DOHH2 (cell line): ENCODE results near the gene PPP2R2C.

Source experiments
- H3F3A ChIP-seq: fragments of 200-600 bp; sonication (generic), shearing (Covaris generic); 2 replicates; pipeline ENCODE4 v1.6.0; 2016; ENCODE audit warnings: antibody characterized with exemption, mild to moderate bottlenecking; ENCODE audit not compliant: control insufficient read depth, insufficient read depth
- H3K27ac ChIP-seq: fragments of 200-600 bp; sonication (generic); 2 replicates; pipeline ENCODE4 v1.5.1; 2014; ENCODE audit warnings: low read depth, mild to moderate bottlenecking, low read length, moderate library complexity
- H3K27me3 ChIP-seq: fragments of 200-600 bp; sonication (generic); 2 replicates; pipeline ENCODE4 v1.6.1; 2014; ENCODE audit warnings: mild to moderate bottlenecking, low read length, mixed read lengths; ENCODE audit not compliant: control insufficient read depth
- H3K36me3 ChIP-seq: fragments of 200-600 bp; sonication (generic); 2 replicates; pipeline ENCODE4 v1.6.1; 2014; ENCODE audit warnings: mild to moderate bottlenecking, low read length, moderate library complexity, mixed read lengths; ENCODE audit not compliant: control insufficient read depth
- H3K4me1 ChIP-seq: fragments of 200-600 bp; sonication (generic); 2 replicates; pipeline ENCODE4 v1.6.1; 2014; ENCODE audit warnings: mild to moderate bottlenecking, low read length, mixed read lengths; ENCODE audit not compliant: control insufficient read depth
- H3K4me2 ChIP-seq: fragments of 200-600 bp; sonication (generic); 2 replicates; pipeline ENCODE4 v1.6.0; 2014; ENCODE audit warnings: mild to moderate bottlenecking, low read length, moderate library complexity
- H3K4me3 ChIP-seq: fragments of 200-600 bp; sonication (generic); 2 replicates; pipeline ENCODE4 v1.5.1; 2014; ENCODE audit warnings: mild to moderate bottlenecking, low read length, mixed read lengths
- H3K79me2 ChIP-seq: fragments of 200-600 bp; sonication (generic); 2 replicates; pipeline ENCODE4 v1.6.1; 2014; ENCODE audit warnings: mild to moderate bottlenecking, low read length, mixed read lengths; ENCODE audit not compliant: control insufficient read depth
- H3K9me2 ChIP-seq: fragments of 200-600 bp; sonication (generic); replicated peaks from 2 replicates; pipeline ENCODE4 v1.6.1; 2014; ENCODE audit warnings: mild to moderate bottlenecking, low read length, mixed read lengths; ENCODE audit not compliant: control insufficient read depth
- H3K9me3 ChIP-seq: fragments of 200-600 bp; sonication (generic); 2 replicates; pipeline ENCODE4 v1.6.1; 2014; ENCODE audit warnings: antibody characterized with exemption, low read length, mixed read lengths; ENCODE audit not compliant: control insufficient read depth, insufficient read depth
- H4K20me1 ChIP-seq: fragments of 200-600 bp; sonication (generic); 2 replicates; pipeline ENCODE4 v1.6.0; 2014; ENCODE audit warnings: low read depth, mild to moderate bottlenecking, antibody characterized with exemption, low read length, moderate library complexity; ENCODE audit not compliant: control insufficient read depth, insufficient read depth
- EZH2phosphoT487 ChIP-seq: fragments of 200-600 bp; sonication (generic); IDR thresholded peaks from 2 replicates; pipeline ENCODE4 v1.6.1; 2017; ENCODE audit warnings: borderline replicate concordance, mild to moderate bottlenecking, antibody characterized with exemption, low read length, moderate library complexity, mixed read lengths
- TF ChIP-seq, protein P1 (sequence below): fragments of 200-600 bp; sonication (generic); IDR thresholded peaks from one replicate; pipeline ENCODE4 v1.5.1; 2014; ENCODE audit warnings: antibody characterized with exemption, mild to moderate bottlenecking, low read depth, low read length; ENCODE audit not compliant: poor library complexity, severe bottlenecking

Gene PPP2R2C

DNA sequence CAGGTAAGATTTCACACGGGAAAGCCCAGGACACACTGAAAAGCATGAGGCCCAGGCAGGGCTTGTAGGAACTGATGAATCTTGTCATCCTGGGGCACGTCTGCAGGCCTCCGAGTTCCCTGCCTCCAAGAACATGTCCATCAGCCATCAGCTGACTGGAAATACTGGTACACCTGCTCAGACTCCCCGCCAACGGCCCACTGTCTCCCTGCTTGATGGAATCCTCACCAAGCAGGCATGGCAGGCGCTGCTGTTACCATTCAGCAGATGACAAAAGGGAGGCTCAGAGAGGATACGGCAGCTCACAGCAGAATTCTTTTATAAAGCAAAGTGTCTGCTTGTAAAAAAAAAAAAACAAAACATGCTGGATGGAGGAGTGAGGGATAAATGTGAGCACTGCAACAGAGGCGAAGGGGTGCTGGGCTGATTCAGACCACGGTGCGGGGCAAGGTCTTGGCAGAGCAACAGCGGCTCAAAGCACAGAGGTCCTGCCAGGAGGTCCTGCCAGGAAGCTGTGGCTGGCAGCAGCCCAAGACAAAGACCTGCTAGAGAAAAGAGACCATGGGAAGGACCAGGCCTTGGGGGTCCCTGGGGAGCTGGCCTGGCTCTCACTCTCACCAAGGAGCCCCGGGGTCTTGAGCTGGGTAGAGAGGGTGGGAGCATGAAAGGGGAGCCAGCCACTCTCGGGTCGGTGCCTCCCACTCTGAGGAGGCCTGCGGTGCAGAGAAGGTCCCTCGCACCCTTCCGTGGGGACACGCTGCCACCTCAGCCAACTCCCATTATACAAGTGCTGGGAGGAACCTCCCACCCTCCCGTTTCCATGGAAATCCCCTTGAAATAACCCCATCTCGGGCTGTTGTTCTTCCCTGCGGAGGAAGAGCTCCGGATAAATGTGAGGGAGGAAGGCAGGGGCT, 25.6 kb downstream of the PPP2R2C start:
- H3K36me3 ChIP-seq = no peaks in the 10 kb centered on the region
- H3K79me2 ChIP-seq = no peaks in the 10 kb centered on the region
- H3K27me3 ChIP-seq = no peaks in the 10 kb centered on the region
- no peak overlapping the region for H3K27ac ChIP-seq
- no peaks in the 10 kb centered on the region for H3K9me3 ChIP-seq
- no peak overlapping the region for H3K4me3 ChIP-seq
- no peaks in the 10 kb centered on the region for H4K20me1 ChIP-seq
- H3F3A ChIP-seq = no peaks in the 10 kb centered on the region
- no peak overlapping the region for H3K4me2 ChIP-seq
- H3K4me1 ChIP-seq = no peaks in the 10 kb centered on the region
- TF ChIP-seq, protein P1, sequence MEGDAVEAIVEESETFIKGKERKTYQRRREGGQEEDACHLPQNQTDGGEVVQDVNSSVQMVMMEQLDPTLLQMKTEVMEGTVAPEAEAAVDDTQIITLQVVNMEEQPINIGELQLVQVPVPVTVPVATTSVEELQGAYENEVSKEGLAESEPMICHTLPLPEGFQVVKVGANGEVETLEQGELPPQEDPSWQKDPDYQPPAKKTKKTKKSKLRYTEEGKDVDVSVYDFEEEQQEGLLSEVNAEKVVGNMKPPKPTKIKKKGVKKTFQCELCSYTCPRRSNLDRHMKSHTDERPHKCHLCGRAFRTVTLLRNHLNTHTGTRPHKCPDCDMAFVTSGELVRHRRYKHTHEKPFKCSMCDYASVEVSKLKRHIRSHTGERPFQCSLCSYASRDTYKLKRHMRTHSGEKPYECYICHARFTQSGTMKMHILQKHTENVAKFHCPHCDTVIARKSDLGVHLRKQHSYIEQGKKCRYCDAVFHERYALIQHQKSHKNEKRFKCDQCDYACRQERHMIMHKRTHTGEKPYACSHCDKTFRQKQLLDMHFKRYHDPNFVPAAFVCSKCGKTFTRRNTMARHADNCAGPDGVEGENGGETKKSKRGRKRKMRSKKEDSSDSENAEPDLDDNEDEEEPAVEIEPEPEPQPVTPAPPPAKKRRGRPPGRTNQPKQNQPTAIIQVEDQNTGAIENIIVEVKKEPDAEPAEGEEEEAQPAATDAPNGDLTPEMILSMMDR = no peak
- no peak for TF ChIP-seq EZH2phosphoT487
- H3K9me2 ChIP-seq = no peaks in the 10 kb centered on the region

DNA sequence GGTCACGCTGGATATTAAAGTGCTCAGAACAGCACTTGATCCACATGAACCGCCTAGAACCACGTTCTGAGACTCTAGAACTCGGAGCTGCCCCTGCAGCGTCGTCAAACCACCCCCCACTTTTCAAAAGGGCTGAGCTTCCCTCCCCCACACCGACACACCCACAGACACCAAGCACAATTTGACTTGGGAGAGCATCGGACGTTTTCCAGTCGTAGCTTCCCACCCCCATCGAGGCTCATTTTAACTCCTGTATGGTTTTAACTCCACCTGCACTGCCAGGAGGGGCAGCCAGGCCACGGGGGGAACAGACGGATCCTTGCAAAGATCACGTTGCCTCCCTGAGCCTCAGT, 26.3 kb downstream of the PPP2R2C start:
- no peak for TF ChIP-seq EZH2phosphoT487
- TF ChIP-seq, protein P1 = no peak
- no peaks in the 10 kb centered on the region for H3K9me3 ChIP-seq
- H3K4me2 ChIP-seq = no peak overlapping the region
- no peaks in the 10 kb centered on the region for H3K36me3 ChIP-seq
- H3K79me2 ChIP-seq = no peaks in the 10 kb centered on the region
- no peaks in the 10 kb centered on the region for H3F3A ChIP-seq
- no peak overlapping the region for H3K27ac ChIP-seq
- H3K4me3 ChIP-seq = no peak overlapping the region
- H3K4me1 ChIP-seq = no peaks in the 10 kb centered on the region
- no peaks in the 10 kb centered on the region for H4K20me1 ChIP-seq
- H3K9me2 ChIP-seq = no peaks in the 10 kb centered on the region
- H3K27me3 ChIP-seq = no peaks in the 10 kb centered on the region

DNA sequence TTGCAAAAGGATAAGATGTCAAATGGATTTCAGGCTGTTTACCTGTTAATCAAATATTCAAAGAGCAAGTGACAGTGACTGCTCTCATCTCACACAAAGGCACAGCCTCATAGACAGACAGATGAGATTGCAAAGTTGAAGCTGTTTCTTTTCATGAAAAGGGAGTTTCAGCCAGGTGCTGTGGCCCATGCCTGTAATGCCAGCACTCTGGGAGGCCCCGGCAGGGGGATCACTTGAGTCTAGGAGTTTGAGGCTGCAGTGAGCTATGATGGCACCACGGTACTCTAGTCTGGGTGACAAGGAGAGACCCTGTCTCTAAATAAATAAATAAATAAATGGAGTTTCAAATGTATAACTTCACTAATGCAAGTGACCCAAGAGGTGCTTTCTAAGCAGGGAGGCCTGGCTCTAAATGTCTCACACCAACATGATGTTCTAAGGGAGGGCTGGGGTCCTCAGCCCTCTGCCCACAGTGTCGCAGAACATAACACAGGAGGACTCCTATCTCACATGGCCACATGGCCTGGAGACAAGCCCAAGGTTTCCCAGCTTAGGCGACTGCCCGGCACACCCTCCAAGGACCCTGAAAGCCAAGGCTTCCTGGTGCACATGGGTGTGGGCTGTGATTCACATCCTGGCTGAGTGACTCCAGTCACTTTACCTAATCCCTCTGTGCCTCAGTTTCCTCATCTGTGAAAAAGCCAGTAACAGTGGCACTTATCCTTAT, 26.8 kb downstream of the PPP2R2C start:
- TF ChIP-seq, protein P1 = no peak
- TF ChIP-seq EZH2phosphoT487 = no peak
- H4K20me1 ChIP-seq = no peaks in the 10 kb centered on the region

More for the DNA sequence above, 26.8 kb downstream of the PPP2R2C start:
- H3K4me1 ChIP-seq = no peaks in the 10 kb centered on the region
- no peak overlapping the region for H3K27ac ChIP-seq
- no peaks in the 10 kb centered on the region for H3K9me3 ChIP-seq
- H3K27me3 ChIP-seq = no peaks in the 10 kb centered on the region
- H3F3A ChIP-seq = no peaks in the 10 kb centered on the region
- H3K36me3 ChIP-seq = no peaks in the 10 kb centered on the region
- no peaks in the 10 kb centered on the region for H3K9me2 ChIP-seq
- no peak overlapping the region for H3K4me2 ChIP-seq
- no peak overlapping the region for H3K4me3 ChIP-seq
- H3K79me2 ChIP-seq = no peaks in the 10 kb centered on the region
